Measurements from ENCODE around the gene YDJC.

DNA sequence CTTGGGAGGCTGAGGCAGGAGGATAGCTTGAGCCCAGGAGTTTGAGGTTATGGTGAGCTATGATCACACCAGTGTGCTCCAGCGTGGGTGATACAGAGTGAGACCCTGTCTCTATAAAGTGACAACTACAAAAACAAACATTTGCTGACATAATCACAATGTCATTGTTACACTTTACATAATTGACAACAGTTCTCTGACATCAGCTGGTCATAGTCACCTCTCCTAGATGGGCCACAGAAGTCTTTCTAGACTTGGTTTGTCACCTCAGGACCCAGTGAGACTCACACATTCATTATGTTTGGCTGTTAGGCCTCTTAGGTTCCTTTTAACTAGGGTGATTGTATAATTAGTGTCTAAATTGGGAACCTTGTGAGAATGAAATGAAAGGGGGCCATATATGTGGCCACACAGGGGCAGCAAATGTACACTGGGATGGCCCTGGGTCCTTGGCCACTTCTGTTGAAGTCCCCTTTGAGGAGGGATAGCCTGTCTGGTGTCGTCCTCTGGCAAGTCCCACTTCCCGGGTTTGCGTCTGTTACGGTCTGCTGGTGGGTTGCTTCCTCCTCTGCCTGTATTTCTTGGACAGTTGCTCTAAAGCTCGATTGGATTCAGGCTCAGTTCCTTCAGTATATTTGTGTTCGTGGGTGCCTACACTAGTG is 30.2 kb upstream of the YDJC start:
- TF ChIP-seq, protein P1, sequence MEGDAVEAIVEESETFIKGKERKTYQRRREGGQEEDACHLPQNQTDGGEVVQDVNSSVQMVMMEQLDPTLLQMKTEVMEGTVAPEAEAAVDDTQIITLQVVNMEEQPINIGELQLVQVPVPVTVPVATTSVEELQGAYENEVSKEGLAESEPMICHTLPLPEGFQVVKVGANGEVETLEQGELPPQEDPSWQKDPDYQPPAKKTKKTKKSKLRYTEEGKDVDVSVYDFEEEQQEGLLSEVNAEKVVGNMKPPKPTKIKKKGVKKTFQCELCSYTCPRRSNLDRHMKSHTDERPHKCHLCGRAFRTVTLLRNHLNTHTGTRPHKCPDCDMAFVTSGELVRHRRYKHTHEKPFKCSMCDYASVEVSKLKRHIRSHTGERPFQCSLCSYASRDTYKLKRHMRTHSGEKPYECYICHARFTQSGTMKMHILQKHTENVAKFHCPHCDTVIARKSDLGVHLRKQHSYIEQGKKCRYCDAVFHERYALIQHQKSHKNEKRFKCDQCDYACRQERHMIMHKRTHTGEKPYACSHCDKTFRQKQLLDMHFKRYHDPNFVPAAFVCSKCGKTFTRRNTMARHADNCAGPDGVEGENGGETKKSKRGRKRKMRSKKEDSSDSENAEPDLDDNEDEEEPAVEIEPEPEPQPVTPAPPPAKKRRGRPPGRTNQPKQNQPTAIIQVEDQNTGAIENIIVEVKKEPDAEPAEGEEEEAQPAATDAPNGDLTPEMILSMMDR (IDR thresholded peaks at IDR 0.05; ENCODE audit: poor library complexity), result no peak
- no peak for TF ChIP-seq EZH2 (IDR thresholded peaks at IDR 0.05; ENCODE audit: borderline replicate concordance)
